ENCODE data around the gene KCNG1. TPM values are rescaled to one million over a fixed set of nuclear protein-coding genes. Genes with fewer than 3 reads are reported as not detected.
A peak's percentile ranks its signal among the peaks of the same experiment; 100 is the strongest.
"Not testable (repeated sequence)": the region's sequence is repeated elsewhere in the genome, so short reads cannot be mapped to it uniquely, and the experiment has no call there.

Gene KCNG1
- total and polyA plus RNA-seq, 8 donors: 0.98 to 4.0 (median 2.1) TPM

DNA sequence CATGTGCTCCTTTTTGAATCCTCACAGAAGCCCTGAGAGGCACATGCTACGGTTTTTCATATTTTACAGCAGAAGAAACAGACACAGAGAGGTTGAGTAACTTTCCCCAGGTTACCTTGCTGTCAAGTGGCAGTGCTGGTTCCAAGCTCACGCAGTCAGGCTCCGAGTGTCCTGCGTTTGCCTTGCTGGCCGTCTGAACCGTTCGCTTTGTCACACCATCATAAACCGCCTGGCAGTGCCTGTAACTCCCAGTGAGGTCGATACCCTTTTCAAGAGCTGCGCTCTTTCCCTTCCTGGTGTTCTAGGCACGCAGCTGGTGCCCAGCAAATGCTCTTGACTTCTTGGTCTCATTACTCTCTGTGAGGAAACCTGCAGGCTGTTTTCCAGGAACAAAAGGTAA lies 31.3 kb upstream of the KCNG1 start:
- FAIRE-seq (no peak), DNase-seq (no peak), ATAC-seq (peak in 1 of 4 donors; percentile 37)
- Histone ChIP-seq H3K27ac (no peak overlapping the region), H3K4me1 (no peaks in the 10 kb centered on the region), H3K4me3 (no peak overlapping the region), H3K27me3 (peaks cover 0 to 3% (median 0%) of the 10 kb centered on the region in 4 donors), H3K9me3 (no peaks in the 10 kb centered on the region), H3K36me3 (no peaks in the 10 kb centered on the region)
- intact Hi-C loops (cut with DNase I): no loop called here
- TF ChIP-seq, protein P1, sequence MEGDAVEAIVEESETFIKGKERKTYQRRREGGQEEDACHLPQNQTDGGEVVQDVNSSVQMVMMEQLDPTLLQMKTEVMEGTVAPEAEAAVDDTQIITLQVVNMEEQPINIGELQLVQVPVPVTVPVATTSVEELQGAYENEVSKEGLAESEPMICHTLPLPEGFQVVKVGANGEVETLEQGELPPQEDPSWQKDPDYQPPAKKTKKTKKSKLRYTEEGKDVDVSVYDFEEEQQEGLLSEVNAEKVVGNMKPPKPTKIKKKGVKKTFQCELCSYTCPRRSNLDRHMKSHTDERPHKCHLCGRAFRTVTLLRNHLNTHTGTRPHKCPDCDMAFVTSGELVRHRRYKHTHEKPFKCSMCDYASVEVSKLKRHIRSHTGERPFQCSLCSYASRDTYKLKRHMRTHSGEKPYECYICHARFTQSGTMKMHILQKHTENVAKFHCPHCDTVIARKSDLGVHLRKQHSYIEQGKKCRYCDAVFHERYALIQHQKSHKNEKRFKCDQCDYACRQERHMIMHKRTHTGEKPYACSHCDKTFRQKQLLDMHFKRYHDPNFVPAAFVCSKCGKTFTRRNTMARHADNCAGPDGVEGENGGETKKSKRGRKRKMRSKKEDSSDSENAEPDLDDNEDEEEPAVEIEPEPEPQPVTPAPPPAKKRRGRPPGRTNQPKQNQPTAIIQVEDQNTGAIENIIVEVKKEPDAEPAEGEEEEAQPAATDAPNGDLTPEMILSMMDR (IDR thresholded peaks at IDR 0.05): no peak
- 41 to 54% methylated on average over 11 of the region's 11 CpGs for WGBS, 2 donors

DNA sequence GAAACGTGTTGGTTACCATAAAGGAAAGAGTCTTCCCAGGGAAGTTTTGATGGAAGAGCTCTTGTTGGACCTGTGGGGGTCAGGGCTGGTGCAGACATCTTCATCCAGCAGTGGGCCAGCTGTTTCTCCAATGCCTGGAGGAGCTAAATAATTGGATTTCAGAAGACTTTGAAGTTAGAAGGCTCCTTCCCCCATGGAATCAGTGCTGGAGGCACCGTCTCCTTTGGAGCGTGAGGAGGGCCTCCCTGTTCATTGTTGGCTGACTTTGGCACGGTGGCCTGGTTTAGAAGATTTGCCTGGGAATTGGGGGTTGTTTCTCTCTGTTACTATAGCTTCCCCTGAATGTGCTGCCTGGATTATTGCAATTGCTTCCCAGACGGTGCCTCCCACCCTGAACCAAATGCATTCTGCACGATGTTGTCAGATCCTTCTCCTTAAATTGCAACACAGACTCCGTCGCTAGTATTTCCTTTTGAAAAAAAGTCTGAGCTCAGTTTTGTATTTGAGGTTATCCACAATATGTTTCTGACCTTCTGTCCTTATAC lies 27.7 kb upstream of the KCNG1 start:
- no peaks in the 10 kb centered on the region for H3K36me3 ChIP-seq
- intact Hi-C loops (cut with DNase I): no loop called here
- ATAC-seq (no peak), DNase-seq (no peak), FAIRE-seq (no peak)
- no peak overlapping the region for H3K27ac ChIP-seq
- TF ChIP-seq, protein P1 (IDR thresholded peaks at IDR 0.05): no peak
- peaks cover 0 to 3% (median 0%) of the 10 kb centered on the region in 4 donors for H3K27me3 ChIP-seq
- H3K4me1 ChIP-seq: no peaks in the 10 kb centered on the region
- 44 to 51% methylated on average over 8 of the region's 8 CpGs for WGBS, 2 donors
- no peaks in the 10 kb centered on the region for H3K9me3 ChIP-seq
- H3K4me3 ChIP-seq: no peak overlapping the region

DNA sequence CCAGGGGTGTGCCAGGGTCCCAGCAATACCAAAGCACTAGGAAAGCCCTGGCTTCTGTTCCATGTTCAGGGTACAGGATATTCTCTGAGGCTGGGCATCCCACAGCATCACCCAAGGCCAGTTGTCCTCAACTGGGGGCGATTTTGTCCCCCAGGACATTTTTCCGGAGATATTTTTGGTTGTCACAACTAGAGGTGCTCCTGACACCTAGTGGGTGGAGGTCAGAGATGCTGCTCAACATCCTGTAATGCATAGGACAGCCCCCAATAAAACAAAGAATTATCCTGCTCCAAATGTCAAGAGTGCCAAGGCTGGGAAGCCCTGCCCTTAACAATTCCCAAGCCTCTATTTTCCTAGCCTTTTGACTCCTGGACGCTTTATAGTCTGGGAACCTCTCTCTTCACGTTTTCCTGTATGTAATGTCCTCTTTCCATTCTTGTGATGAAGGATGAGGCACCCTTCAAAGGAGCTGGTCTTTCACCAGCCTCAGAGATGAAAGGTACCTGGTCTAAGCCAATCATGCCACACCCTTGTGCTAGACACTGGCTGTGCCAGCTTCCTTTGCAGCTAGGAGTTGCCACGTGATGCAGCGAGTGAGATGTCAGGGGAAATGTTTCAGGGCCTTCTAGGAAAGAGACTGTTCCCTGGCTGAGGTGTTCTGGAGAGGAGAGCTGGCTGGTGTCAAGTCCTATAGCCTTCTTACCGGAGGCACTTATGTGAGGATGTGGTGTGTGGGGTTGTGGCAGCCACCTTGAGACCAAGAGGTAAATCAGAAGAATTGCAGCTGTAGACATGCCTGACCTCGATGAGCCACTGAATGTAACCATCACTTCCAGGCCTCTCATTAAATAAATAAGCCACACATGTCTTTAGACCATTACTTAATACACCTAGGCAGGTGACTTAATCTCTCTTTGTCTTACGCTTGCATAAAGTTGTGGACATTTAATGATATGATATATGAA lies 23.4 kb upstream of the KCNG1 start:
- WGBS, 2 donors: 64 to 72% methylated on average over 9 of the region's 9 CpGs
- intact Hi-C loops (cut with DNase I): no loop called here
- FAIRE-seq (no peak), ATAC-seq (no peak), DNase-seq (no peak)
- H3K4me1 ChIP-seq: no peaks in the 10 kb centered on the region
- H3K4me3 ChIP-seq: no peak overlapping the region
- H3K36me3 ChIP-seq: no peaks in the 10 kb centered on the region
- H3K9me3 ChIP-seq: no peaks in the 10 kb centered on the region
- TF ChIP-seq, protein P1 (IDR thresholded peaks at IDR 0.05): no peak
- peaks cover 0 to 3% (median 0%) of the 10 kb centered on the region in 4 donors for H3K27me3 ChIP-seq
- no peak overlapping the region for H3K27ac ChIP-seq

DNA sequence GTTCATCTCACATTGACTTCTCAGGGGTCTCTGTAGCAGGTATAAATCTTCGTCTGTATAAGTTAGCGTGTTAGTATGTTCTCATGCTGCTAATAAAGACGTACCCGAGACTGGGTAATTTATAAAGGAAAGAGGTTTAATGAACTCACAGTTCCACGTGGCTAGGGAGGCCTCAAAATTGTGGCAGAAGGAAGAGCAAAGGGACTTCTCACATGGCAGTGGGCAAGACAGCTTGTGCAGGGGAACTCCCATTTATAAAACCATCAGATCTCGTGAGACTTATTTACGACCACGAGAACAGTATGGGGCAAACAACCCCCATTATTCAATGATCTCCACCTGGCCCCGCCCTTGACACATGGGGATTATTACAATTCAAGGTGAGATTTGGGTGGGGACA lies 22.6 kb upstream of the KCNG1 start:
- H3K9me3 ChIP-seq; intact Hi-C loops (cut with DNase I); H3K4me3 ChIP-seq; H3K27ac ChIP-seq; DNase-seq; H3K27me3 ChIP-seq; H3K36me3 ChIP-seq; FAIRE-seq; H3K4me1 ChIP-seq; ATAC-seq: not testable (repeated sequence)
- WGBS, 2 donors: 56 to 68% methylated on average over 9 of the region's 9 CpGs

DNA sequence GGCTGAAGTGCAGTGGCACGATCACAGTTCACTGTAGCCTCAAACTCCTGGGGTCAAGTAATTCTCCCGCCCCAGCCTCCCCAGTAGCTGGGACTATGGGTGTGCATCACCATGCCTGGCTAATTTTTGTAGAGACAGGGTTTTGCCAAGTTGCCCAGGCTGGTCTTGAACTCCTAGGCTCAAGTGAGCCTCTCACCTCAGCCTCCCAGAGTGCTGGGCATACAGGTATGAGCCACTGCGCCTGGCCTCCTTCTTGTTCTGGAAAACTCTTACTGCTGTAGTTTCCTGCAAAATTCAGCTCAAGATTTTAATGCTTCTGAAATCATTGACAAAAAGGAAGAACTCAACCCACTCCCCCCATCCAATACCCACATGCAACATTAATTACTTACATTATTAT lies 21.9 kb upstream of the KCNG1 start:
- ATAC-seq (no peak), FAIRE-seq (no peak), DNase-seq (no peak)
- Histone ChIP-seq H3K9me3 (no peaks in the 10 kb centered on the region), H3K27ac (no peak overlapping the region), H3K4me3 (no peak overlapping the region), H3K27me3 (no peaks in the 10 kb centered on the region), H3K4me1 (no peaks in the 10 kb centered on the region), H3K36me3 (no peaks in the 10 kb centered on the region)
- WGBS, 2 donors: 76 to 85% methylated on average over 3 of the region's 3 CpGs
- intact Hi-C loops (cut with DNase I): no loop called here
- TF ChIP-seq, protein P1 (IDR thresholded peaks at IDR 0.05): no peak

Measured in pancreas (tissue), 10 donors.